Omental fat pad (tissue), 4 donors: ENCODE results near the gene TCP1. TPM values are rescaled to one million over a fixed set of nuclear protein-coding genes. Genes with fewer than 3 reads are reported as not detected.

Experiments
- ATAC-seq: fragments of 150-250 bp; one replicate; pipeline ENCODE4 v1.9.1; 2016; ENCODE audit warnings: mild to moderate bottlenecking, moderate library complexity; ENCODE audit not compliant: low FRiP score
- DNase-seq: peaks from one replicate; pipeline ENCODE4 v3.0.0-alpha.2; 2019; ENCODE audit warnings: low spot score
- CTCF ChIP-seq, 3 donors: fragments of 450-650 bp; IDR thresholded peaks; one replicate each; pipeline ENCODE4 v1.5.1; 2016 to 2017; ENCODE audit warnings: antibody characterized with exemption in 3 of 3, mild to moderate bottlenecking in 3 of 3, moderate library complexity in 2 of 3
- small RNA-seq: library from RNA; depleted of rRNA; stranded (forward); fragments of <200 nt; gene quantifications from one replicate; pipeline ENCODE3, GENCODE V24; 2016
- total RNA-seq, 4 donors: library from RNA; depleted of rRNA; stranded (reverse); fragments of >200 nt; gene quantifications; one replicate each; pipeline ENCODE4 v1.1.0, GENCODE V29; 2016

The TCP1 gene
- total RNA-seq, 4 donors from 2014 or later, result 146 to 248 (median 192) TPM

- no peak for TF ChIP-seq CTCF (IDR thresholded peaks at IDR 0.05)
- DNase-seq, result no peak
Measured at GRCh38 chr6:159729598-159730331, 59.6 kb downstream of the TCP1 start.

GRCh38 chr6:159728531-159728964 lies 60.9 kb downstream of the TCP1 start:
- DNase-seq, result no peak
- no peak for TF ChIP-seq CTCF (IDR thresholded peaks at IDR 0.05)
- ATAC-seq, result no peak

More at GRCh38 chr6:159729598-159730331, 59.6 kb downstream of the TCP1 start:
- no peak for ATAC-seq

Small RNA genes within 50 kb of the gene (small RNA-seq; reads per million reads assigned to genes)
- gene SNORA20 (69.5 reads per million, percentile 96 among the genes with 10 or more reads in this experiment), gene SNORA29 (not detected)

Other genes starting within 250 kb of the TCP1 start
- 1,000 to 10,000 TPM in 2 of 4 donors, 100 to 1,000 TPM in 2; 455 to 1,833 (median 1,242) TPM for gene SOD2, start 96.4 kb downstream of the TCP1 start, total RNA-seq
- gene WTAP, start 62.1 kb downstream of the TCP1 start, total RNA-seq, result 100 to 1,000 TPM in 2 of 4 donors, 10 to 100 TPM in 2; 74.8 to 202 (median 133) TPM
- gene ACAT2, start 27.6 kb downstream of the TCP1 start, total RNA-seq, result 10 to 100 TPM in 1 of 4 donors, 1 to 10 TPM in 3; 4.6 to 15.1 (median 6.5) TPM
- gene MRPL18, start 865 bp upstream of the TCP1 start, total RNA-seq, result 10 to 100 TPM; 37.2 to 87.6 (median 60.3) TPM
- gene PNLDC1, start 10.7 kb upstream of the TCP1 start, total RNA-seq, result under 1 TPM in 1 of 4 donors, not detected in 3; 0.37 TPM
- under 1 TPM in 1 of 4 donors, not detected in 3; under 0.01 TPM for gene MAS1, start 101.4 kb upstream of the TCP1 start, total RNA-seq
- gene IGF2R, start 179.5 kb upstream of the TCP1 start, total RNA-seq, result 100 to 1,000 TPM in 3 of 4 donors, 10 to 100 TPM in 1; 69.9 to 131 (median 110) TPM